Ovary (tissue), 9 donors: ENCODE data around the gene TULP4. TPM values are rescaled to one million over a fixed set of nuclear protein-coding genes. Genes with fewer than 3 reads are reported as not detected.

Experiments
- DNase-seq, 5 donors: peaks; one replicate each; pipeline ENCODE4 v3.0.0-alpha.2; 2019 to 2020
- H3K27ac ChIP-seq, 2 donors: fragments of 200-600 bp; one replicate each; pipeline versions ENCODE4 v1.5.1 to v1.8.0; 2019 to 2022
- H3K27me3 ChIP-seq: fragments of 200-600 bp; one replicate; pipeline ENCODE4 v1.8.0; 2022
- H3K36me3 ChIP-seq: fragments of 200-600 bp; sonication (generic); one replicate; pipeline ENCODE4 v1.5.1; 2019
- H3K4me1 ChIP-seq: one replicate; pipeline ENCODE4 v1.8.1; 2013; ENCODE audit warnings: mild to moderate bottlenecking, moderate library complexity; ENCODE audit not compliant: insufficient read depth
- H3K4me3 ChIP-seq: fragments of 200-600 bp; sonication (generic); one replicate; pipeline ENCODE4 v1.5.1; 2017
- H3K9me3 ChIP-seq, 2 donors: fragments of 200-600 bp in 1 of 2; sonication (generic) in 1 of 2; one replicate each; pipeline versions ENCODE4 v1.5.1 to v1.8.1; 2013 to 2019; ENCODE audit warnings: mild to moderate bottlenecking in 1 of 2, moderate library complexity in 1 of 2
- EP300 ChIP-seq: sonication (generic); formaldehyde crosslinking; IDR thresholded peaks from one replicate; pipeline ENCODE4 v1.6.1; 2017; ENCODE audit warnings: antibody characterized with exemption
- POLR2A ChIP-seq: fragments of 450-650 bp; IDR thresholded peaks from one replicate; pipeline ENCODE4 v1.6.1; 2017; ENCODE audit warnings: antibody characterized with exemption, mild to moderate bottlenecking, moderate library complexity
- WGBS, 3 donors: extraction: QIAGEN DNeasy Blood & Tissue Kit in 1 of 3; methylation state at CpG; one replicate each; pipeline versions ENCODE4 v1.1.5 to v1.1.7; 2013 to 2017; 5-methylcytosine and 5-hydroxymethylcytosine counted together
- intact Hi-C, 4 donors: fragments of 100-400 bp; cut with DNase I; formaldehyde crosslinking; loops; one replicate each; pipeline versions ENCODE4 v1.11.0 to v1.15.1; 2022 to 2023
- polyA plus RNA-seq, 2 donors: library from polyadenylated mRNA; stranded (reverse); fragments of 200-250 nt in 1 of 2; fragments of 350-450 nt in 1 of 2; fragmentation: Illumina TruSeq in 1 of 2; extraction: RNeasy Lipid Tissue Mini Kit (QIAGEN cat#74804) in 1 of 2; gene quantifications; one replicate each; pipeline ENCODE4 v1.2.3, GENCODE V29; 2013 to 2014
- total RNA-seq, 7 donors: library from RNA; depleted of rRNA in 2 of 7; stranded (reverse); fragments of >200 nt in 2 of 7; fragmentation: NEBNext Ultra II Directional in 3 of 7; extraction: Animal tissue kit (Norgen Biotek cat#: 25700) in 3 of 7; gene quantifications; one replicate each; pipeline versions ENCODE4 v1.1.0 to v1.2.4, GENCODE V29; 2016 to 2023
- TF ChIP-seq, protein P1 (sequence below), 3 donors: fragments of 450-650 bp in 2 of 3; fragments of 200-600 bp in 1 of 3; IDR thresholded peaks; one replicate each; pipeline versions ENCODE4 v1.5.1 to v1.8.0; 2016 to 2022; ENCODE audit warnings: antibody characterized with exemption in 3 of 3, mild to moderate bottlenecking in 1 of 3
- donor health status: DM: no; HTN: no; CAD: no; lungs with moderate emphysema.
- donor health status: DM: no; HTN: no; CAD: no.
- donor health status: Bipolar disorder and iron deficiency.
- donor health status: DM: yes; HTN: yes; CAD: no.
- donor health status: DM: no; HTN: no; CAD: no.
- donor health status: DM: yes; HTN: yes; CAD: no.

Gene TULP4
- total and polyA plus RNA-seq, 9 donors, result 7.5 to 152 (median 92.6) TPM

GRCh38 chr6:158358450-158359077 is 46.3 kb downstream of the TULP4 start:
- no peaks in the 10 kb centered on the region for H3K36me3 ChIP-seq
- no peak for DNase-seq
- H3K4me3 ChIP-seq, result no peak overlapping the region
- no peaks in the 10 kb centered on the region for H3K9me3 ChIP-seq
- no peaks in the 10 kb centered on the region for H3K4me1 ChIP-seq
- no peaks in the 10 kb centered on the region for H3K27me3 ChIP-seq
- no peak overlapping the region for H3K27ac ChIP-seq
- intact Hi-C loops, result no loop called here
- no peak for TF ChIP-seq POLR2A
- TF ChIP-seq, protein P1, sequence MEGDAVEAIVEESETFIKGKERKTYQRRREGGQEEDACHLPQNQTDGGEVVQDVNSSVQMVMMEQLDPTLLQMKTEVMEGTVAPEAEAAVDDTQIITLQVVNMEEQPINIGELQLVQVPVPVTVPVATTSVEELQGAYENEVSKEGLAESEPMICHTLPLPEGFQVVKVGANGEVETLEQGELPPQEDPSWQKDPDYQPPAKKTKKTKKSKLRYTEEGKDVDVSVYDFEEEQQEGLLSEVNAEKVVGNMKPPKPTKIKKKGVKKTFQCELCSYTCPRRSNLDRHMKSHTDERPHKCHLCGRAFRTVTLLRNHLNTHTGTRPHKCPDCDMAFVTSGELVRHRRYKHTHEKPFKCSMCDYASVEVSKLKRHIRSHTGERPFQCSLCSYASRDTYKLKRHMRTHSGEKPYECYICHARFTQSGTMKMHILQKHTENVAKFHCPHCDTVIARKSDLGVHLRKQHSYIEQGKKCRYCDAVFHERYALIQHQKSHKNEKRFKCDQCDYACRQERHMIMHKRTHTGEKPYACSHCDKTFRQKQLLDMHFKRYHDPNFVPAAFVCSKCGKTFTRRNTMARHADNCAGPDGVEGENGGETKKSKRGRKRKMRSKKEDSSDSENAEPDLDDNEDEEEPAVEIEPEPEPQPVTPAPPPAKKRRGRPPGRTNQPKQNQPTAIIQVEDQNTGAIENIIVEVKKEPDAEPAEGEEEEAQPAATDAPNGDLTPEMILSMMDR (IDR thresholded peaks at IDR 0.05), result no peak
- TF ChIP-seq EP300, result no peak
- 82 to 89% (median 84%) methylated on average over 5 of the region's 5 CpGs for WGBS, 3 donors

- Histone ChIP-seq H3K27me3 (no peaks in the 10 kb centered on the region), H3K27ac (no peak overlapping the region), H3K4me3 (no peak overlapping the region), H3K36me3 (no peaks in the 10 kb centered on the region), H3K4me1 (no peaks in the 10 kb centered on the region), H3K9me3 (no peaks in the 10 kb centered on the region)
- no peak for TF ChIP-seq POLR2A
- no peak for TF ChIP-seq EP300
- TF ChIP-seq, protein P1 (IDR thresholded peaks at IDR 0.05), result no peak
- DNase-seq, result no peak
- intact Hi-C loops, result no loop called here
Observed at GRCh38 chr6:158361068-158361467, 48.8 kb downstream of the TULP4 start.

DNA sequence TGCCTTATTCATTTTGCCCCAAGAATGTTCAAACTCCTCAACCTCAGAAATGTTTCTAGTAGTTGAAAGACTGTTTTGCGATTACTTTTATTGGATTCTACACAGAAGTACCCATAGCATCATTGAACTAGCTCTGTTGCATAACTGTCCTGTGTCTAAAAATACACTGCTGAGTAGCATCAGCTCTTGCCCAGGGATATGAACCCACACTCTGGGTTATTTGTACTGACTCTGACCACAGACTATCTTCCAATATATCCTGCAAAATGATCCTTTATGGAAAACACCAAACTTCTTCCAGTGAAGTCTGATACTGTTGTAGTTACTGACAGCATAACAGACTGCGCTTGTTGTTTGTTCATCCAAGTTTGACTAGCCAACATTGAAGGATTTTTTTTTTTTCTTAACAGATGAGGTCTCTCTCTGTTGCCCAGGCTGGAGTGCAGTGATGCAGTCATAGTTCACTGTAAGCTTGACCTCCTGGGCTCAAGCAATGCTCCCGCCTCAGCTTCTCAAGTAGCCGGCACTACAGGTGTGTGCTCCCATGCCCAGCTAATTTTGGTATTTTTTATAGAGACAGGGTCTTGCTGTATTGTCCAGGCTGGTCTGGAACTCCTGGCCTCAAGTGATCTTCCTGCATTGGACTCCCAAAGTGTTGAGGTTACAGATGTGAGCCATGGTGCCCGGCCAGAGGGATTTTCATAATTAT is 49.9 kb downstream of the TULP4 start:
- Histone ChIP-seq H3K36me3 (no peaks in the 10 kb centered on the region), H3K27me3 (no peaks in the 10 kb centered on the region), H3K27ac (no peak overlapping the region), H3K4me3 (no peak overlapping the region), H3K4me1 (no peaks in the 10 kb centered on the region), H3K9me3 (no peaks in the 10 kb centered on the region)
- intact Hi-C loops, result no loop called here
- no peak for DNase-seq
- no peak for TF ChIP-seq POLR2A
- TF ChIP-seq, protein P1 (IDR thresholded peaks at IDR 0.05), result no peak
- TF ChIP-seq EP300, result no peak
- 90 to 93% (median 92%) methylated on average over 5 of the region's 5 CpGs for WGBS, 3 donors

GRCh38 chr6:158366363-158366762 is 54.1 kb downstream of the TULP4 start:
- peaks cover 7% of the 10 kb centered on the region for H3K4me1 ChIP-seq
- no peaks in the 10 kb centered on the region for H3K36me3 ChIP-seq
- no peaks in the 10 kb centered on the region for H3K27me3 ChIP-seq
- WGBS, 3 donors, result 90 to 91% (median 91%) methylated on average over 6 of the region's 6 CpGs
- no peak for DNase-seq
- no peak overlapping the region for H3K27ac ChIP-seq
- TF ChIP-seq, protein P1 (IDR thresholded peaks at IDR 0.05), result no peak
- TF ChIP-seq EP300 (no peak), POLR2A (no peak)
- intact Hi-C loops, result no loop called here
- H3K4me3 ChIP-seq, result no peak overlapping the region
- no peaks in the 10 kb centered on the region for H3K9me3 ChIP-seq
